Measurements from ENCODE around the gene NTPCR. TPM values are rescaled to one million over a fixed set of nuclear protein-coding genes. Genes with fewer than 3 reads are reported as not detected.

NTPCR gene
- total RNA-seq, 3 donors from 2014 or later: 27.2 to 40.1 (median 28.8) TPM

DNA sequence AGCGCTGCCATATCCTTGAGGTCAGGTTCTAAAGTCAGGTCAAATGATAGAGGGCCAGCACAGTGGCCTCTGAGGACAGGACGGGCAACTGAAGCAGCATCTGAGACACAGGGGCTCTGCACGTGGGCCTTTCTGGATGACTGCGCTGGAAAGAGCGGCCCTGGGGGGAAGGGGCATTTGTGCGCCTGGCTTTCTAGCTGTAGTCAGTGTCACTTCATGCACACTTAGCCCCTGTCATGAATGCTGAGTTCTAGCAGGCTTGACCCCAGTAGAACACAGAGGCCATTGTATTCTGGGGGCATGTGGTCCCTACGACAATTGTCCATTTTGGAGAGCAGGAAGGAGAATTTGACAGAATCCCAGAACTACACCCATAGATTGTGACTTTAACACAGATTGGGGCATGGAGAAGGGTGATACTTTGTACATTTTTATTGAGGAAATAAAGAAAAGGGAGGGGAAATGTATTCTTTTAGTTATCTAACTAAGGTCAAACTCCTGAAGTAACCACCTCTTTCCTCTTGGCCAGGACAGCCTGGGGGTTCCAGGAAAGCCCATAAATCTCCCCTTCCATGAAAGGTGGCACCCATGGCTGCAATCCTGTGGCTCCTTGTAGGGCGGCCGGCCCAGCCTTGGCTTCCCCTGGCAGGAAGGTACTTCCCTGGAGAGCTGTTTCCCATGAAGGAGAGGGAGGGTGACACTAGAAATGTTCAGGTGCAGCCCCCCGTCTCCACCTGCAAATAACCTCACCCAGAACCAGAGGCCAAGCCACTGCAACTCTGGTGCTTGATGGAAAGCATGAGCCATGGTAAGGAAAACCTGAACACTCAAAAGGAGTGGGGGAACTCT is 34.4 kb downstream of the NTPCR start:
- Histone ChIP-seq H3K4me1 (no peaks in the 10 kb centered on the region), H3K27ac (no peak overlapping the region), H3K4me3 (no peak overlapping the region), H3K36me3 (no peaks in the 10 kb centered on the region), H3K9me3 (no peaks in the 10 kb centered on the region), H3K27me3 (no peaks in the 10 kb centered on the region)
- TF ChIP-seq POLR2AphosphoS5 (IDR thresholded peaks at IDR 0.05) (no peak), POLR2A (IDR thresholded peaks at IDR 0.05) (no peak)
- TF ChIP-seq, protein P1, sequence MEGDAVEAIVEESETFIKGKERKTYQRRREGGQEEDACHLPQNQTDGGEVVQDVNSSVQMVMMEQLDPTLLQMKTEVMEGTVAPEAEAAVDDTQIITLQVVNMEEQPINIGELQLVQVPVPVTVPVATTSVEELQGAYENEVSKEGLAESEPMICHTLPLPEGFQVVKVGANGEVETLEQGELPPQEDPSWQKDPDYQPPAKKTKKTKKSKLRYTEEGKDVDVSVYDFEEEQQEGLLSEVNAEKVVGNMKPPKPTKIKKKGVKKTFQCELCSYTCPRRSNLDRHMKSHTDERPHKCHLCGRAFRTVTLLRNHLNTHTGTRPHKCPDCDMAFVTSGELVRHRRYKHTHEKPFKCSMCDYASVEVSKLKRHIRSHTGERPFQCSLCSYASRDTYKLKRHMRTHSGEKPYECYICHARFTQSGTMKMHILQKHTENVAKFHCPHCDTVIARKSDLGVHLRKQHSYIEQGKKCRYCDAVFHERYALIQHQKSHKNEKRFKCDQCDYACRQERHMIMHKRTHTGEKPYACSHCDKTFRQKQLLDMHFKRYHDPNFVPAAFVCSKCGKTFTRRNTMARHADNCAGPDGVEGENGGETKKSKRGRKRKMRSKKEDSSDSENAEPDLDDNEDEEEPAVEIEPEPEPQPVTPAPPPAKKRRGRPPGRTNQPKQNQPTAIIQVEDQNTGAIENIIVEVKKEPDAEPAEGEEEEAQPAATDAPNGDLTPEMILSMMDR (IDR thresholded peaks at IDR 0.05): no peak
- intact Hi-C loops (cut with DNase I; ENCODE audit: low total_unique reads): no loop called here
- DNase-seq (ENCODE audit: low spot score in 2 of 2): no peak

DNA sequence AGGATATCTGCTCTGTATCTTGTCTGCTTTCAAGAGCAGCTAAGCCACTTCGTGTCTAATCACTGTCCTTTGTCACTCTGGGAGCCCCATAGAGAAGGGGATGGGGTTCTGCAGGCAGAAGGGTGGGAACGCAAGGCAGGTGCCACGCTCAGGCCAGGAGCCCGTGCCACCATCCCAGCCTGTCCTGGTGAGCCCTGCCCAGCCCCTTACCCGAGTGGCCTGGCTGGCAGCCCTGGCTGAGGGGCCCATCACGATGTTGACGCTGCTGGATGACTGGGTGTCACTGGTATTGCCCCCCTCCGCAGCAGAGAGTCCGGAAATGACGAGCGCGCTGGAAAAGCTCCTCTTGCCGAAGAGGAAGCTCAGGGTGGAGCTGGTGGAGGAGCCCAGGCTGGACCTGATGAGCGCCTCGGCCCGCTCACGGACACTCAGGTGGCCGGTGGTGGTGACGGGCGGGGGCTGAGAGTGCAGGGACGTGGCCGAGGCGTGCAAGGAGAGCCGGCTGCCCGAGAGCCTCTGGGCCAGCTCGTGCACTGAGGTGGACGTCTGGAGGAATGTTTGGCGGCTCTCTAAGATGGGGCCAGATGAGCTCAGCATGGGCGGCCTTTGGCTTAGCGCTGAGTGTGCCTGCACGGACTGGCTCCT is 35.6 kb downstream of the NTPCR start:
- no peaks in the 10 kb centered on the region for H3K4me1 ChIP-seq
- H3K36me3 ChIP-seq: no peaks in the 10 kb centered on the region
- no peaks in the 10 kb centered on the region for H3K27me3 ChIP-seq
- H3K4me3 ChIP-seq: no peak overlapping the region
- no peak for TF ChIP-seq POLR2AphosphoS5 (IDR thresholded peaks at IDR 0.05)
- TF ChIP-seq, protein P1 (IDR thresholded peaks at IDR 0.05): no peak
- no peak for TF ChIP-seq POLR2A (IDR thresholded peaks at IDR 0.05)
- no peak for DNase-seq (ENCODE audit: low spot score in 2 of 2)
- H3K9me3 ChIP-seq: no peaks in the 10 kb centered on the region
- intact Hi-C loops (cut with DNase I; ENCODE audit: low total_unique reads): no loop called here
- no peak overlapping the region for H3K27ac ChIP-seq

DNA sequence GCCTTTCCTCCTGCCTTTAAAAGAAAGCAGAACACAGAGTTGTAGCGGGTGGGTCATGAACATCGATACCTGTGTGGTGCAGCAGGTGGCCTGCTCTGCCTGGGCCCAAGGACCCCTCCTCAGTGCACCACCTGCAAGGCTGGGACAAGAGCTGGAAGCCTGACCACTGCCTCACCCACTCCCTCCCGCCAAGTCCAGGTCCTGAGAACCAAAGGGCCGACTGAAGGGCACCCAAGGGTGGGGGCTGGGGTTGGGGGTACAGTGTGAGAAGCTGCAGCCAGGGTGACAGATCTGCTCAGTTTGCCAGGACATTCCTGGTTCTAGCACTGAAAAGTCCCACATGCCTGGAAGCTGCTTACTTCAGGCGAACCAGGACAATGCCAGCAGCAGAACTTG is 36.1 kb downstream of the NTPCR start:
- no peak for DNase-seq (ENCODE audit: low spot score in 2 of 2)
- intact Hi-C loops (cut with DNase I; ENCODE audit: low total_unique reads): no loop called here
- TF ChIP-seq POLR2A (IDR thresholded peaks at IDR 0.05): no peak
- TF ChIP-seq, protein P1 (IDR thresholded peaks at IDR 0.05): no peak
- TF ChIP-seq POLR2AphosphoS5 (IDR thresholded peaks at IDR 0.05): no peak
- Histone ChIP-seq H3K4me1 (no peaks in the 10 kb centered on the region), H3K36me3 (no peaks in the 10 kb centered on the region), H3K27ac (no peak overlapping the region), H3K27me3 (no peaks in the 10 kb centered on the region), H3K4me3 (no peak overlapping the region), H3K9me3 (no peaks in the 10 kb centered on the region)

DNA sequence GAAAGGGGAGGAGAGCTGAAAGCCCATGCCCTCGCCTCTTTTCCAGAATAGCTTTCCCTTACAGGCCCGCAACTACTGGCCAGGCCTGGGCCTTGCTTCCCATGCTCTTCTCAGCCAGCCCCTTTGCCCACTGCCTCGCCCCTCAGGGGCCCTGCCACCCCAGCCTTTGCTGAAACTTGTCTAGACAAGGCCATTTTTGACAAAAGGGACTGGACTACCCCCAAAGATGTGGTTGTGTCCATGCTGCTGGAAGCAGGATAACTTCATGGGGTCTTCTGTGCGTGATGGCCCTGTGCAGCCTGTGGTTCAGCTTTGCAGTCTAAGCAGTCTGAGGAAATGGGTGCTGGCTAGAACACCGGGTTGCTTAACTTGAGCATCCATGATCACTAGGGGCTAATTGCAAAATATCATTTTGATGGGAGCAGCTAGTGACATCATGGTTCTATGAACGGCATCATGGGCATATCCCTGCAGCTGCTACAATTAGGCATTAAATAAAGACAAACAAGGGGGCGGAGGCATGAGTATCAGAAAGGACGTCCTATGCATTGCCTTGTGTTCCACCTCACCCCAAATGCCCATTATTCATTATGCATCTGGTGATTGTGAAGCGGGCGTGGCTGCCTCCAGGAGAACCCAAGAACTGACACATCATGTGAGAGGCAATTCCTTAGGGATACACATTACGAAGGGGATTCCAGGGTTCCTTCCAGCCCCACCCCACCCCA is 36.8 kb downstream of the NTPCR start:
- Histone ChIP-seq H3K4me1 (no peaks in the 10 kb centered on the region), H3K4me3 (no peak overlapping the region), H3K9me3 (no peaks in the 10 kb centered on the region), H3K36me3 (no peaks in the 10 kb centered on the region), H3K27ac (no peak overlapping the region), H3K27me3 (no peaks in the 10 kb centered on the region)
- no peak for DNase-seq (ENCODE audit: low spot score in 2 of 2)
- TF ChIP-seq, protein P1 (IDR thresholded peaks at IDR 0.05): no peak
- no peak for TF ChIP-seq POLR2AphosphoS5 (IDR thresholded peaks at IDR 0.05)
- no peak for TF ChIP-seq POLR2A (IDR thresholded peaks at IDR 0.05)
- intact Hi-C loops (cut with DNase I; ENCODE audit: low total_unique reads): no loop called here

DNA sequence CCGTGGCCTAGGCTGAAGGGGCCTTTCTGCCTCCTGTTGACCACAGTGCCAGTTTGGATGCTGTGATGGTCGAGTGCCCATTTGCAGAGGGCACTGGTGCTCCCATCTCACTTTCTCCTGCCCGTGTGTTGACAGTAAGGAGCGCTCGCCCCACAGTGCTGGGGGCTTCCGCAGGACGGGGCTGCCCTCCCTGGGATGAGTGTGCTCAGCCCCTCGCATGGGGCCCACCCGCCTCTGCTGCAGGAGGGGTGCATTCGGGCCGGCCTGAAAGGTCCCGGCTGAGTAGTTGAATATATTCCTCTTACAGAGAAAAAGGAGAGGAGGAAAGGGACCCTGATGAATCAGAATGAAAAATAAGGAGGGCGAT is 37.3 kb downstream of the NTPCR start:
- intact Hi-C loops (cut with DNase I; ENCODE audit: low total_unique reads): no loop called here
- Histone ChIP-seq H3K4me3 (no peak overlapping the region), H3K4me1 (no peaks in the 10 kb centered on the region), H3K9me3 (no peaks in the 10 kb centered on the region), H3K27ac (no peak overlapping the region), H3K36me3 (no peaks in the 10 kb centered on the region), H3K27me3 (no peaks in the 10 kb centered on the region)
- no peak for DNase-seq (ENCODE audit: low spot score in 2 of 2)
- no peak for TF ChIP-seq POLR2A (IDR thresholded peaks at IDR 0.05)
- TF ChIP-seq POLR2AphosphoS5 (IDR thresholded peaks at IDR 0.05): no peak
- TF ChIP-seq, protein P1 (IDR thresholded peaks at IDR 0.05): no peak
